HG03558 (cell line): ENCODE results near the gene PKM.
"Not testable (repeated sequence)": the region's sequence is repeated elsewhere in the genome, so short reads cannot be mapped to it uniquely, and the experiment has no call there.

Experiments used
- ATAC-seq: cut with Tn5 transposase; IDR thresholded peaks from one replicate; pipeline ENCODE4 v1.9.1; 2021; ENCODE audit warnings: moderate number of reproducible peaks; ENCODE audit not compliant: unreplicated experiment; ENCODE audit errors: extremely low read depth

PKM gene

GRCh38 chr15:72231066-72231832, at the start of gene PKM:
Gene PKM, minus strand, starts transcription at chr15:72231190. Its CDS starts 12,093 bp downstream, at chr15:72219097.
- no peak for ATAC-seq

- ATAC-seq: no peak
These were observed 49.8 kb upstream of the PKM start for GRCh38 chr15:72280751-72281150.

GRCh38 chr15:72278737-72279136, 47.7 kb upstream of the PKM start:
- no peak for ATAC-seq

- no peak for ATAC-seq
These were observed 45.3 kb upstream of the PKM start for GRCh38 chr15:72276326-72276700.

- ATAC-seq: not testable (repeated sequence)
These were observed 44.8 kb upstream of the PKM start for GRCh38 chr15:72275635-72276325.

GRCh38 chr15:72272997-72273352, 42.0 kb upstream of the PKM start:
- no peak for ATAC-seq

GRCh38 chr15:72272213-72272996, 41.4 kb upstream of the PKM start, which contains the start of gene PARP6:
Gene PARP6, minus strand, starts transcription at chr15:72272554. Its CDS starts 5,077 bp downstream, at chr15:72267477.
- ATAC-seq: peak; percentile 85

- ATAC-seq: no peak
These were observed 40.9 kb upstream of the PKM start for GRCh38 chr15:72271895-72272212.

- ATAC-seq: no peak
These were observed 40.2 kb upstream of the PKM start for GRCh38 chr15:72271221-72271620.

- ATAC-seq: no peak
These were observed 38.7 kb upstream of the PKM start for GRCh38 chr15:72269739-72270138.

- ATAC-seq: no peak
These were observed 34.0 kb upstream of the PKM start for GRCh38 chr15:72265031-72265430.

GRCh38 chr15:72252663-72253299, 21.8 kb upstream of the PKM start:
- ATAC-seq: no peak

- no peak for ATAC-seq
These were observed 18.3 kb upstream of the PKM start for GRCh38 chr15:72249142-72249810.

- no peak for ATAC-seq
These were observed 17.5 kb upstream of the PKM start for GRCh38 chr15:72248514-72248913.

- ATAC-seq: no peak
These were observed 11.9 kb upstream of the PKM start for GRCh38 chr15:72242775-72243370.

GRCh38 chr15:72239652-72240051, 8.7 kb upstream of the PKM start:
- no peak for ATAC-seq

GRCh38 chr15:72238586-72238985, 7.6 kb upstream of the PKM start:
- ATAC-seq: no peak

- no peak for ATAC-seq
These were observed 6.8 kb upstream of the PKM start for GRCh38 chr15:72237853-72238224.

GRCh38 chr15:72237029-72237852, 6.3 kb upstream of the PKM start:
- peak; percentile 45 for ATAC-seq
